Fibroblast of lung (primary cell): Measurements from ENCODE around the gene IGSF9B.

Source experiments
- CTCF ChIP-seq, 2 donors: IDR thresholded peaks in 1 of 2; conservative IDR thresholded peaks in 1 of 2; 1 replicate in 1 of 2; 2 replicates in 1 of 2; pipeline ENCODE4 v1.5.1; 2011 to 2012; ENCODE audit warnings: low read length in 2 of 2, control low read depth in 1 of 2, inconsistent platforms in 1 of 2, low read depth in 1 of 2, mild to moderate bottlenecking in 1 of 2
- EZH2 ChIP-seq: IDR thresholded peaks from 2 replicates; pipeline ENCODE4 v1.5.1; 2012; ENCODE audit warnings: low read length, control low read depth, mild to moderate bottlenecking; ENCODE audit errors: missing control alignments

- TF ChIP-seq CTCF (conservative IDR thresholded peaks at IDR 0.05 in 1 of 2, IDR thresholded peaks at IDR 0.05 in 1 of 2; ENCODE audit: low read depth in 1 of 2, low read length in 2 of 2) (no peak), EZH2 (no peak)
Observed at GRCh38 chr11:133982151-133982550, 25.4 kb upstream of the IGSF9B start.
